Activated T-cell treated with anti-CD3 and anti-CD28 coated beads for 48 hours (primary cell): ENCODE data around the gene DCBLD2.

Experiments used
- DNase-seq: peaks from one replicate; pipeline ENCODE4 v3.0.0-alpha.2; 2020; ENCODE audit warnings: low read depth

Gene DCBLD2

GRCh38 chr3:98901392-98902350 lies at the start of gene DCBLD2:
Gene DCBLD2 (minus strand): TSS chr3:98901695. CDS start chr3:98901326, 369 bp downstream.
- peak; percentile 91 for DNase-seq

GRCh38 chr3:98945666-98946065 lies 44.2 kb upstream of the DCBLD2 start:
- no peak for DNase-seq

GRCh38 chr3:98945101-98945524 lies 43.6 kb upstream of the DCBLD2 start:
- DNase-seq = no peak

- DNase-seq = no peak
These were observed 28.9 kb upstream of the DCBLD2 start for GRCh38 chr3:98930413-98930812.

- DNase-seq = no peak
These were observed 20.5 kb upstream of the DCBLD2 start for GRCh38 chr3:98921957-98922356.

GRCh38 chr3:98920166-98920565 lies 18.7 kb upstream of the DCBLD2 start:
- DNase-seq = no peak

- no peak for DNase-seq
These were observed 17.1 kb upstream of the DCBLD2 start for GRCh38 chr3:98918586-98918985.

GRCh38 chr3:98917608-98918007 lies 16.1 kb upstream of the DCBLD2 start:
- DNase-seq = no peak

- DNase-seq = no peak
These were observed 12.9 kb upstream of the DCBLD2 start for GRCh38 chr3:98914210-98915080.

- no peak for DNase-seq
These were observed 11.0 kb upstream of the DCBLD2 start for GRCh38 chr3:98912448-98912847.

- DNase-seq = no peak
These were observed 4.7 kb upstream of the DCBLD2 start for GRCh38 chr3:98906230-98906629.

GRCh38 chr3:98903705-98904481 lies 2.4 kb upstream of the DCBLD2 start:
- DNase-seq = no peak

GRCh38 chr3:98903099-98903498 lies 1.6 kb upstream of the DCBLD2 start:
- no peak for DNase-seq

- DNase-seq = no peak
These were observed 851 bp upstream of the DCBLD2 start for GRCh38 chr3:98902351-98902740.

GRCh38 chr3:98901119-98901391 lies 440 bp downstream of the DCBLD2 start:
- DNase-seq = no peak

- DNase-seq = no peak
These were observed 1.0 kb downstream of the DCBLD2 start for GRCh38 chr3:98900265-98901118.

- no peak for DNase-seq
These were observed 3.8 kb downstream of the DCBLD2 start for GRCh38 chr3:98897701-98898100.

- DNase-seq = no peak
These were observed 6.5 kb downstream of the DCBLD2 start for GRCh38 chr3:98894791-98895576.

GRCh38 chr3:98893740-98894139 lies 7.8 kb downstream of the DCBLD2 start:
- no peak for DNase-seq

- DNase-seq = no peak
These were observed 9.2 kb downstream of the DCBLD2 start for GRCh38 chr3:98892263-98892662.
